Transverse colon (tissue), 3 donors: ENCODE data around the gene APPBP2.

Experiments
- EP300 ChIP-seq: sonication (generic); formaldehyde crosslinking; IDR thresholded peaks from one replicate; pipeline ENCODE4 v1.6.1; 2017; ENCODE audit warnings: antibody characterized with exemption, low read depth
- TF ChIP-seq, protein P1 (sequence below), 5 experiments: fragments of 200-600 bp in 3 of 5; fragments of 450-650 bp in 2 of 5; sonication (generic) in 3 of 5; IDR thresholded peaks; 1 replicate in 2 of 5; 2 replicates in 3 of 5; pipeline ENCODE4 v1.5.1; 2016 to 2017; ENCODE audit warnings: antibody characterized with exemption in 5 of 5, inconsistent platforms in 3 of 5, mild to moderate bottlenecking in 2 of 5, moderate library complexity in 1 of 5

GRCh38 chr17:60423865-60424264 lies 102.2 kb downstream of the APPBP2 start:
- TF ChIP-seq, protein P1, sequence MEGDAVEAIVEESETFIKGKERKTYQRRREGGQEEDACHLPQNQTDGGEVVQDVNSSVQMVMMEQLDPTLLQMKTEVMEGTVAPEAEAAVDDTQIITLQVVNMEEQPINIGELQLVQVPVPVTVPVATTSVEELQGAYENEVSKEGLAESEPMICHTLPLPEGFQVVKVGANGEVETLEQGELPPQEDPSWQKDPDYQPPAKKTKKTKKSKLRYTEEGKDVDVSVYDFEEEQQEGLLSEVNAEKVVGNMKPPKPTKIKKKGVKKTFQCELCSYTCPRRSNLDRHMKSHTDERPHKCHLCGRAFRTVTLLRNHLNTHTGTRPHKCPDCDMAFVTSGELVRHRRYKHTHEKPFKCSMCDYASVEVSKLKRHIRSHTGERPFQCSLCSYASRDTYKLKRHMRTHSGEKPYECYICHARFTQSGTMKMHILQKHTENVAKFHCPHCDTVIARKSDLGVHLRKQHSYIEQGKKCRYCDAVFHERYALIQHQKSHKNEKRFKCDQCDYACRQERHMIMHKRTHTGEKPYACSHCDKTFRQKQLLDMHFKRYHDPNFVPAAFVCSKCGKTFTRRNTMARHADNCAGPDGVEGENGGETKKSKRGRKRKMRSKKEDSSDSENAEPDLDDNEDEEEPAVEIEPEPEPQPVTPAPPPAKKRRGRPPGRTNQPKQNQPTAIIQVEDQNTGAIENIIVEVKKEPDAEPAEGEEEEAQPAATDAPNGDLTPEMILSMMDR (IDR thresholded peaks at IDR 0.05) = no peak
- TF ChIP-seq EP300 = no peak
